Stimulated activated naive CD8-positive, alpha-beta T cell treated with anti-CD3 and anti-CD28 coated beads, Interleukin-15, amount 100 ng/mL, for 72 hours (primary cell): ENCODE measurements around the gene LDLRAD3.

Source experiments
- ATAC-seq: fragments of 150-1000 bp; cut with Tn5 transposase; 2 replicates; pipeline ENCODE4 v1.10.0; 2021; ENCODE audit warnings: mild to moderate bottlenecking, moderate library complexity
- DNase-seq, 2 donors: peaks; one replicate each; pipeline ENCODE4 v3.0.0; 2021 to 2022
- H3K27ac Mint-ChIP-seq, 2 donors: one replicate each; pipeline ENCODE4 v1.8.0; 2022; ENCODE audit warnings: mild to moderate bottlenecking in 2 of 2, mixed read lengths in 2 of 2, moderate library complexity in 2 of 2
- H3K27me3 Mint-ChIP-seq: one replicate; pipeline ENCODE4 v1.8.0; 2022; ENCODE audit warnings: mixed read lengths
- H3K4me1 Mint-ChIP-seq: one replicate; pipeline ENCODE4 v1.8.0; 2022; ENCODE audit warnings: mild to moderate bottlenecking, mixed read lengths
- H3K4me3 Mint-ChIP-seq, 2 donors: one replicate each; pipeline ENCODE4 v1.8.0; 2022; ENCODE audit warnings: mild to moderate bottlenecking in 2 of 2, mixed read lengths in 2 of 2, moderate library complexity in 1 of 2
- H3K9me3 Mint-ChIP-seq, 2 donors: one replicate each; pipeline ENCODE4 v1.8.0; 2022; ENCODE audit warnings: mixed read lengths in 2 of 2

The LDLRAD3 gene

GRCh38 chr11:36048496-36049247 is 104.8 kb downstream of the LDLRAD3 start:
- Mint-ChIP-seq H3K27ac (no peak overlapping the region), H3K4me3 (no peak overlapping the region), H3K27me3 (no peaks in the 10 kb centered on the region), H3K4me1 (no peaks in the 10 kb centered on the region), H3K9me3 (peaks cover 5 to 8% of the 10 kb centered on the region in 2 donors)
- DNase-seq (no peak), ATAC-seq (no peak)

GRCh38 chr11:36051235-36052144 is 107.6 kb downstream of the LDLRAD3 start:
- no peak for DNase-seq
- peaks cover 7 to 11% of the 10 kb centered on the region in 2 donors for H3K9me3 Mint-ChIP-seq
- no peak for ATAC-seq
- no peaks in the 10 kb centered on the region for H3K4me1 Mint-ChIP-seq
- H3K27ac Mint-ChIP-seq = no peak overlapping the region
- H3K4me3 Mint-ChIP-seq = no peak overlapping the region
- H3K27me3 Mint-ChIP-seq = no peaks in the 10 kb centered on the region

- ATAC-seq (no peak), DNase-seq (no peak)
- Mint-ChIP-seq H3K4me3 (no peak overlapping the region), H3K4me1 (no peaks in the 10 kb centered on the region), H3K27ac (no peak overlapping the region), H3K9me3 (peaks cover 6 to 10% of the 10 kb centered on the region in 2 donors), H3K27me3 (peaks cover 8% of the 10 kb centered on the region)
These were observed 109.4 kb downstream of the LDLRAD3 start for GRCh38 chr11:36053281-36053680.

DNA sequence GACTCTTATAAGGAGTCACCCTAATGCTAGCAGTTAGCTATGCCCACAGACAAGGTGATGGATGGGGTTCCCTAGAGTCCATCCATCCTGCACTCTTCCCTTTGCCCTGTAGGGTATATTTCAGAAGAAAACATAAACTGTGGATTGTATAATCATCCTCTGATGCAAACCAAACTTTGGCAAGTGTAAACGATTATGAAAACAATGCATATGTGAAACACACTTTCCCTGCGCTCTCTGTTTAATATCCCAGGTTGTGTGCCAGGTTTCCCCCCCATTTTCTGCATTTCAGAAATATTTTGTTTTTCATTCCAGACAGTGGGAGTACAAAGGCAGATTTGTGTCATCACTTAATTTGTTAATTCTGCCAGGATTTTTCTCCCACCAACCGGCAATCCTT is 110.0 kb downstream of the LDLRAD3 start:
- H3K9me3 Mint-ChIP-seq = peaks cover 6 to 10% of the 10 kb centered on the region in 2 donors
- ATAC-seq = no peak

DNA sequence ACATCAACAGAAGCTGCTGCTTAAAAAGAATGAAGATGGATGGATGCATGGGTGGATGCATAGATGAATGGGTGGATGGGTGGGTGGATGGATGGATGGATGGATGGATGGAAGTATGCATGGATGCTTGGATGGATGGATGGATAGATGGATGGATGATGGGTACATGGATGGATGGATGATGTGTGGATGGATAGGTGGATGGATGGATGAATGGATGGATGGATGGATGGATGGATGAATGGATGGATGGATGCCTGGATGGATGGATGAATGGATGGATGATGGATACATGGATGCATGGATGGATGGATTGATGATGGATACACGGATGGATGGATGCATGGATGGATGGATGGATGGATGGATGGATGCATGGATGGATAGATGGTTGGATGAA is 110.8 kb downstream of the LDLRAD3 start:
- H3K4me1 Mint-ChIP-seq = no peaks in the 10 kb centered on the region
- H3K27me3 Mint-ChIP-seq = peaks cover 11% of the 10 kb centered on the region
- peaks cover 10 to 14% of the 10 kb centered on the region in 2 donors for H3K9me3 Mint-ChIP-seq
- ATAC-seq = no peak
- no peak overlapping the region for H3K27ac Mint-ChIP-seq
- DNase-seq = no peak
- no peak overlapping the region for H3K4me3 Mint-ChIP-seq

More for the DNA sequence above, 110.0 kb downstream of the LDLRAD3 start:
- no peak overlapping the region for H3K4me3 Mint-ChIP-seq
- DNase-seq = no peak
- no peaks in the 10 kb centered on the region for H3K4me1 Mint-ChIP-seq
- no peak overlapping the region for H3K27ac Mint-ChIP-seq
- peaks cover 11% of the 10 kb centered on the region for H3K27me3 Mint-ChIP-seq

DNA sequence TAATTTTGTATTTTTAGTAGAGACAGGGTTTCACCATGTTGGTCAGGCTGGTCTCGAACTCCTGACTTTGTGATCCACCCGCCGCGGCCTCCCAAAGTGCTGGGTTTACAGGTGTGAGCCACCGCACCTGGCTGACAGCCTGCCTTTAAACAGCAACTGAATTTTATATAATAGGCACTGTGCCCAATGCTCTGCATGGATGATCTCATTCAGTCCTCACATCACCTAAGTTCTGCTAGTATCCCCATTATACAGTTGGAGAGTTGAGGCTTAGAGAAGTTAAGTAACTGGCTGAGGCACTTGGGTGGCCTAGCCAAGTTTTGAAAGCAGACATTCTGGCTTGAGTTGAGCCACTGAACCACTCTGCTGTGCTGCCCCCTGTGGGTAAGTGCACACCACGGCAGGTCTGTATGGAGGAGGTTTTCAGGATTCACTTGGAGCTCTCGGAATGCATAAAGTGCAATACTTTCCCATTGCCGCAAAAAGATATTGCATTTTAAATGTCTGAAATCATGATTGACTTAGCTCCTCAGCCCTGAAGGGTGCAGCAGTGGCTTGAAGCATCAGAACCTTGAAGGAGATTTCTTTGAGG is 112.4 kb downstream of the LDLRAD3 start:
- DNase-seq = no peak
- ATAC-seq = no peak
- H3K27me3 Mint-ChIP-seq = peaks cover 11% of the 10 kb centered on the region
- no peaks in the 10 kb centered on the region for H3K4me1 Mint-ChIP-seq
- H3K9me3 Mint-ChIP-seq = peaks cover 12 to 16% of the 10 kb centered on the region in 2 donors
- H3K27ac Mint-ChIP-seq = no peak overlapping the region
- no peak overlapping the region for H3K4me3 Mint-ChIP-seq

GRCh38 chr11:36057379-36058042 is 113.6 kb downstream of the LDLRAD3 start:
- H3K9me3 Mint-ChIP-seq = peaks cover 12 to 16% of the 10 kb centered on the region in 2 donors
- no peak for DNase-seq
- ATAC-seq = no peak
- H3K4me1 Mint-ChIP-seq = no peaks in the 10 kb centered on the region
- H3K27me3 Mint-ChIP-seq = peaks cover 11% of the 10 kb centered on the region
- H3K27ac Mint-ChIP-seq = no peak overlapping the region
- H3K4me3 Mint-ChIP-seq = no peak overlapping the region

- Mint-ChIP-seq H3K27me3 (peaks cover 27% of the 10 kb centered on the region), H3K4me1 (no peaks in the 10 kb centered on the region), H3K9me3 (peaks cover 10 to 12% of the 10 kb centered on the region in 2 donors), H3K27ac (no peak overlapping the region), H3K4me3 (no peak overlapping the region)
- no peak for ATAC-seq
- no peak for DNase-seq
These were observed 115.8 kb downstream of the LDLRAD3 start for GRCh38 chr11:36059660-36060059.

DNA sequence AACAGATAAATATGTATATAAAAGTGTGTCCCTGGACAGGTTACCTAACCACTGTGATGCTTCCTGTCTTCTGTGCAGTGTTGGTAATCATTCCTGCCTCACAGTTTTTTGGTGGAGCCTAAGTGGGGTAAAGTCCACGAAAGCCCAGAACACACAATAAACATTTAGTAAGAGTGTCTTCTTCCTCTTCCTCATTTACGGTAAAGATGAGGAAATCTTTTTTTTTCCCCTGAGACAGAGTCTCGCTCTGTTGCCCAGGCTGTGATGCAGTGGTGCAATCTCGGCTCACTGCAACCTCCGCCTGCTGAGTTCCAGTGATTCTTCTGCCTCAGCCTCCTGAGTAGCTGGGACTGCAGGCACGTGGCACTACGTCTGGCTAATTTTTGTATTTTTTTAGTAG is 117.1 kb downstream of the LDLRAD3 start:
- ATAC-seq (no peak), DNase-seq (no peak)
- Mint-ChIP-seq H3K9me3 (peaks cover 6 to 9% of the 10 kb centered on the region in 2 donors), H3K27me3 (peaks cover 31% of the 10 kb centered on the region), H3K4me1 (no peaks in the 10 kb centered on the region), H3K27ac (no peak overlapping the region), H3K4me3 (no peak overlapping the region)

- Mint-ChIP-seq H3K27me3 (peaks cover 31% of the 10 kb centered on the region), H3K4me3 (no peak overlapping the region), H3K9me3 (peaks cover 6 to 9% of the 10 kb centered on the region in 2 donors), H3K4me1 (no peaks in the 10 kb centered on the region), H3K27ac (no peak overlapping the region)
- ATAC-seq = no peak
- DNase-seq = no peak
These were observed 117.6 kb downstream of the LDLRAD3 start for GRCh38 chr11:36061471-36061870.

DNA sequence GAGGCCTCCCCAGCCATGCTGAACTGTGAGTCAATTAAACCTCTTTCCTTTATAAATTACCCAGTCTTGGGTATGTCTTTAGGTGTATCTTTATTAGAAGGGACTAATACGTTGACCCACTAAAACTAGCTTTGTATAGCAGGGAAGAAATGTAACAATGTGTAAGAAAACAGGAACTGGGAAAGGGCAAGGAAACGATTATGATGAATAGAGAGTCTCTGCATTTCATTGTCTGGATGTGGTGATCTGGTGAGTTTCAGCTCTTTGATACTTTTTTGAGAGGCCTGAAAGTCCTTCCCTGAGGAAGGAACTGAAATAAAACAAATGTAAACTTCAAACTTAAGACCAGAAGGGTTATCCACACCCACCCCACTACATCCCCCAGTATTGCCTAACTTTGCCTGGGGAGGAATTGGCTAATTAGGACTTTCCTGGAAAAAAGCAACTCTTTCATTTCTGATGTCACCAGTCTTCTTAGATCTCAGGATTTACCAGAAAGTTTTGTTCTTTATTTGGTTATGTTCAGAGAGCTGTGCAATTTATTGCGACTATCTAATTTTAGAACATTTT is 119.0 kb downstream of the LDLRAD3 start:
- Mint-ChIP-seq H3K27ac (no peak overlapping the region), H3K27me3 (peaks cover 36% of the 10 kb centered on the region), H3K9me3 (peaks cover 14 to 15% of the 10 kb centered on the region in 2 donors), H3K4me1 (no peaks in the 10 kb centered on the region), H3K4me3 (no peak overlapping the region)
- ATAC-seq (no peak), DNase-seq (no peak)

DNA sequence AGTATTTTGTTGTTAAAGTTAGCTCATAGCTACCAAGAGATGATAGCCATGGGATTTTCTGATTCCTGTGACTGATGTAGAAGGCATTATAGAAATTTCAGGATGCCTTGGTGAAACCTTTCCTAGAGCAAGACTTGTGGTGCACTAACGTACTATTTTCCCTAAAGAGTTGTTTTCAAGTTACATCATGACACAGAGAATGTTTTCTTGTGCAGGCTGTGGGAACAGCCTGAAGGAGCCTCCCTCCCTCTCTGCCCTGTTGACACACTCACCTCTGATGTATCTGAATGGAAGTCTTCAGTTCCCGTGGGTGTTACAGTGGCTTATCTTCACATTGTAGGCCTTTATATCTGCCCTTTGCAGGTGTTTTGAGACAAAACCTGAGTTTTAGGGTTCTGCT is 121.6 kb downstream of the LDLRAD3 start:
- ATAC-seq (no peak), DNase-seq (no peak)
- H3K27me3 Mint-ChIP-seq = peaks cover 28% of the 10 kb centered on the region
- no peaks in the 10 kb centered on the region for H3K4me1 Mint-ChIP-seq
- peaks cover 8 to 9% of the 10 kb centered on the region in 2 donors for H3K9me3 Mint-ChIP-seq
- H3K4me3 Mint-ChIP-seq = no peak overlapping the region
- H3K27ac Mint-ChIP-seq = no peak overlapping the region

- Mint-ChIP-seq H3K9me3 (peaks cover 8 to 9% of the 10 kb centered on the region in 2 donors), H3K4me3 (no peak overlapping the region), H3K27me3 (peaks cover 29% of the 10 kb centered on the region), H3K27ac (no peak overlapping the region), H3K4me1 (no peaks in the 10 kb centered on the region)
- DNase-seq (no peak), ATAC-seq (no peak)
These were observed 123.0 kb downstream of the LDLRAD3 start for GRCh38 chr11:36066891-36067290.

DNA sequence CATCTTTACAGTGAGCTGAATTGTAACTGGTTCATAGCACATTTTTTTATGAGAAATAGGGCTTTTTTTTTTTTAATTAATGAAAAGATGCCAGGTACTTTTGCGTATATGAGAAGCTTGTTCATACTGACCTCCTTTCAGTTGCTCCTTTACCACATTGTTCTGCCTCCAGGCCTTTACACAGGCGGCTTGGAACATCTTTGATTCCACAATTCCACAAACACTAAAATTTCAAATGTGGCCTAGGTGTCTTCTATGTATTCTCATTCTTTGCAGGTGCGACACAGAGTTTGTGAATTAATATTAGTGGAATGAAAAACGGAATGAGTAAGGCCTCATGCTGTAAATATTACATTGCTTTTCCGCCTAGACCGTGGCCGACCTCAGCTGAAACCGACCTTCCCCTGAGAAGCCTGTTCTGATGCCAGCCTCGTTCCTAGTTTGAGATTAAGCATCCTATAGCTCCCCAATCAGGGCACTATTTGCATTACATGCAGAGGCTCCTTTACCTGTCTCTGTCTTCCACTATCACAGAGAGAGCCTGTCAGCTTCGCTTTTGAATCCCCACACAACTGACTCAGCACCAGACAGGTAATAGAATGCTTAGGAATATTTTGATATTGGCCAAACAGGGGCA is 125.8 kb downstream of the LDLRAD3 start:
- H3K4me3 Mint-ChIP-seq = no peak overlapping the region
- H3K27ac Mint-ChIP-seq = no peak overlapping the region
- peaks cover 24% of the 10 kb centered on the region for H3K27me3 Mint-ChIP-seq
- H3K9me3 Mint-ChIP-seq = peaks cover 7 to 8% of the 10 kb centered on the region in 2 donors
- no peaks in the 10 kb centered on the region for H3K4me1 Mint-ChIP-seq
- ATAC-seq (no peak), DNase-seq (no peak)
